Hematopoietic multipotent progenitor cell treated with erythropoietin and hydrocortisone succinate and interleukin-3 and kit ligand, for 15 days (in vitro differentiated cells): ENCODE measurements around the gene PFDN6.
"Not testable (repeated sequence)": the region's sequence is repeated elsewhere in the genome, so short reads cannot be mapped to it uniquely, and the experiment has no call there.

Experiments
- DNase-seq: peaks from one replicate; pipeline ENCODE4 v3.0.0-alpha.2; 2015; ENCODE audit warnings: low spot score

The PFDN6 gene

DNA sequence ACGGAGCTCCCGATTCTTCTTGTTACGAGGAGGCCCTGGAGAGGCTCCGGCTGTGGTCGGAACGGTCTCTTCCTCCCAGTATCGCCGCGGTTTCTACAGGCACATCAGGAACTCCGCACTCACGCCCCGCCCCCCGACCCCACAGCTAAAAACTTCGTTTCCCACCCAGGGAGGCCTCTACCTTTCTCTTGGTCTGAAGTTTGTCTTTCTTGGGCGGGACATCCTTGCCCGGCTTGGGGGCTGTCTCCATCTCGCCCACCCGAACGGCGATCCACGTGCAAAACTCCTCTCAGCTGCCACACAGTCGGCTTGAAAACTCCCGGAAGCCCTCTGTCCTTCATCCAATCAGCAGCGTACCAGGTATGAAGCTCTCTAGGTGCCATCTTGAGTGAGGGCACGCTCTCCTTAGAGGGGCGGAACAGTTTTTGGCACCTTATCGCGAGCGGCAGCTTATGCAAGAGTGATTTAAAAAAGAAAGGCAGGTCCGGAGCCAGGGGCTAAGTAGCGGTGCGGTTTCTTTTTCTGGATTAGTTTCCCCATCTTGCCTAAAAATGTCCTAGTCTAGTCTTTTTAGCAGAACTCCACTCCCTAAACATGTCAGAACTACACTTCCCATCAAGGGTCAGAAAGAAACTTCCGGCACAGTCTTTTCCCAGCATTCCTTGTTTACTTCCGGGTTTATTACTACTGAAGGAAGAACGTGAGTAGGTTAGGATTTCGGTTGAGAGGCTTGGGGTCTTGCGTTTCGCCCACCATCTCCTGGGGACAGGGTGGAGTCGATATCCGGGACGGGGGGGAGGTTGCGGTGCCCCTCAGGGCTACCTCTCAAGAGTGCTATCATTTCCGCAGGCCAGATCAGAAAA is at the start of gene PFDN6, which contains the start of gene WDR46:
Gene PFDN6, plus strand, starts transcription at position 681 of the 863 bp plus-strand sequence. CDS start 256 bp downstream, outside the sequence.
Gene WDR46, minus strand, starts transcription at position 319 of the 863 bp plus-strand sequence. Its CDS starts 69 bp downstream, at position 250.
- peak; percentile 93 for DNase-seq

DNA sequence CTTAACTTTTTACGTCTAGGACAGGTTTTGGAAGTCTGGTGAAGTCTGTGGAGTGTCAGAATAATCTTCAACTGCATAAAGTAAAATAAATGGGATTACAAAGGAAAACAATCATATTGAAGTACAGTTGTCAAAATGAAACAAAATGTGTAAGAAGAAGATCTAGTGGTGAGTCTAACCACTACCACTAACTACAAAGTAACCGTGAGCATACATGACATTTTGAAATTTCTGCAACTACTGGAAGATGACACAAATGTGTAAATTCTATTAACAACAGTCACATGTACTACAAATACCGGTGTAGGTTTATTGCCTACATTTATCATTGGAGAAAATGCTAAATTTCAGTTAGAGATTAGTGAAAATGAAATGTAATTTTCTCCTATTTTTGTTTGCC is 47.4 kb upstream of the PFDN6 start:
- DNase-seq = no peak

DNA sequence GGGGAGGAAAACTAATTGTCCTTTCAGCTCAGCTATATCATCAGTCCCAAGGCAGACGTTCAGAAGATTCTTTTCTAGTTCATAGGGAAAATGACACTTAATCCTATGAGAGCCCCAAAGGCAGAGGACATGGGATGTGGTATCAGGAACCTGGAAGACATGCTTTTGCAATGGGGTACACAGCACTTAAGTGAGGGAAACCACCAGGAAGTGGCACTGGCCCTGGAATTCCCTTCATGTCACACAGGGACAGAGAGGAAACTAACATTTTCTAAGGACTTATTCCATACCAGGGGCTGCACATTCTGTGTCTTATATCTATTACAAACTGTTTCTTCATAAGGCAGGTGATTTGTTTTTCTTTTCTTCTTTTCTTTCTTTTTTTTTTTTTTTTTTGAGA is 45.9 kb upstream of the PFDN6 start:
- DNase-seq = no peak

DNA sequence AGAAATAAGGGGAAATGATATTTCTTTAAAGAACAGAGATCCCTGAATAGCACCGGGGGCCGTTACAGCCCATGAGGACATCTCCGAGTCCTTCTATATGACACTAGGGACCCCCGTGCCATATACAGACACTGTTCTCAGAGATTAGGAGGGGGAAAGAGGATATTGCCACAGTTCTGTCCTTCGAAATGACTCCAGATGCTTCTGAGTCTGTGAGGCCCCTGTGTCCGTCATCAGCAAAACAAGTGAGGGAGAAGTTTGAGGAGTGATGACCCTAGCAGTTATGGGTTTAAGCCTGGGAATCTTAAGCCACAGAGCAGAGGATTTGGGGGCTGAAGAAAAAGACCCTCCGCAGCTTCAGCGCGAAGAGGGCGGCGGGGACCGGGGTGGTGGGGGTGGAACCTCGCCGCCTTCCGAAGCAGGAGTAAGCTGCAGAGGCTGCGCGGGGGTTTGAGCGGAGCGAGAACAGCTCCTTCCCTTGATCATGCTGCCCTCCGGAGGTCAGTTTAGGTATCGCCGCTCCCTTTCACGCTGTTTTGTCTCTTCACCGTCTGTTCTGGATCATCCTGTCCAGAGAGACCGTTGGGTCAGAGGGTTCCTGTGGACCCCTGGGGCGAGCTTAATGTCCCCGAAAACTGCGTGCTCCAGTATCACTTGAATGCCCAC is 41.3 kb upstream of the PFDN6 start:
- DNase-seq = peak; percentile 90

DNA sequence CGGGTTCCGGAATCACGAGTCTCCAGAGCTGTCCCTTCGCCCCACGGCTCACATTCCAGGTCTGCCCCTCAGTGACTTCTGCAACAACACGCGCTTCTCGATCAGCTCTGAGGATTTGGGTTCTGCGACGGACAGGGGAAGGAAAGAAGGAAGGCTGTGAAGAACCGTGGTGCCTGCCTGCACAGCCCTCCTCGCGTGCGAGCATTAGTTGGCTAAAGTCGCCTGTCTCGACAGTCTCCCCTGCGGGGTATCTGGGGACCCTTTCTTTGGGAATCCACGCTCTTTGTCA is 40.8 kb upstream of the PFDN6 start:
- DNase-seq = no peak

DNA sequence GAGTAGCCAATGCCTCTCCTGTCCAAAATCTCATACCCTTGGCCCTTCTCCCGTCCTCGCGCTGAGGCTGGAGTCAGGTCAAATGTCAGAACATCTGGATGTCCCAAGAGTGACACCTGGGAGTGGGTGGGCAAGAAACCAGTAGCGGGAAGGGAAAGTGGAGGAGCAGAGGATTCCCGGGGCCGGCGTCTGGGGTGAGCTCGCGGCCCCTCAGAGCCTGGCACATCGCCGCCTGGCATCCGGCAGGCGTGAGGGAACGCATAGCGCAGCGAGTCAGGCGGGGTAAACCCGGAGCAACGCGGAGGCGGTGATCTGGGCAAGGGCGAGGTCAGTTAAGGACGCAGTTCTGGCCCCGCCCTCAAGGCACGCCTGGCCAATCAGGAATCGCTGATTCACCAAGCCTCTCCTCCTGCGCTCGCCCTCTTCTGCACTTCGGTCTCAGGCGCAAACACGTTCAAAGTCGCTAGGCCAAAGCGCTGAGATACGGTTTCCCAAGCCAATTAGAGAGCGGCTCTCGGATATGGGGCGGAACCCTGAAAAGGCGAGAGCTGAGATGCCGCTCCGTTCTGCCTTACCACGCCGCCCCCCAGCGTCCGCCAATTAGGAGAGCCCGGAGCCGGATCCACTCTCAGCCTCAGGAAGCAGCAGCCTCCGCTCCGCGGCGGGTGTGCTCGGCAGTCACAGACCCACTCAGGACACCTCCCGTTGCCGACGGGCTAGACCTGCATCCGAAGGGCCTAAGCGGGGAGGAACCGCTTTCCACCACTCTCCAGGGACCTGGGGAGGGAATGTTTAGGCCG is 40.3 kb upstream of the PFDN6 start:
- DNase-seq = peak; percentile 100

DNA sequence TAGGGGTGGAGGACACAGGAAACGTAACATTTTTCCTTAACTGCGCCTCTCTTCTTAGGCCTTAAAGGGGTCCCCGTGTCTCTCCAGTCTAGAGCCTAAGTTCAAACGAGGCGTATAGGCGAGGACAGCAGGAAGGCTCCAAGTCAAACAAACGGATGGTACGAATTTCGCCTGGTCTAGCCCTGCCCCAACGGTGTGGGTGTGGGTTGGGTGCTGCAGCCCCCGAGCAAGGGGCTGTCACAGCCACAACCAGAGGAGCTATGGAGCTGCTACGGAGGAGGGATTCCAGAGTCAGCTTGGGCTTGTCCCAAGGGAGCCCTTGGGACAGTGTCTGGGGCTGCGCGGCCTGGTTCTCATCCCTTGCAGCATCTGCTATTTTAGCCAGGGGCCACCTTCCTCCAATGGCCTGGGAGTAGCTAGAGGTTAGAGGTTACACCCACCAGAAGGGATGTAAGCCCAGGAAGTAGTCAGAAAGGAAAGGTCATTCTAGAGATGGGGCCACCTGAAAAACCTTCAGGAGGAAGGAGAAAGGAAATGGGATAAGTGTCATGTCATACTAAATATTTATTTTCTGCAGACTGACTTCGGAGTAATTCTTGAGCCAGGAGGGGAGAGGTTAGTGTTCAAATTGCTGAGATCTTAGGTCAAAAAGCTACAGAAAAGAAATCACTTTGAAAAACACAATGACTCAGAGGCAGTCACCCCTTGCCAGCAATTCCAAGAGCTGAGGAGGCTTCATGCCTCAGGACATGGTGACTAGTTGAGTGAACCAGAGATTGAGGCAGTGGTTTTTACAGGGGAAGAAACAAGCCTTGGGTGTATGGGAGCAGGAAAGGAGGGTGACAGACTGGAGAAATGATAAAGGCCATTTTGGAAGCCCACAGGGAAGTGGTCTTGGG is 39.4 kb upstream of the PFDN6 start:
- DNase-seq = no peak

DNA sequence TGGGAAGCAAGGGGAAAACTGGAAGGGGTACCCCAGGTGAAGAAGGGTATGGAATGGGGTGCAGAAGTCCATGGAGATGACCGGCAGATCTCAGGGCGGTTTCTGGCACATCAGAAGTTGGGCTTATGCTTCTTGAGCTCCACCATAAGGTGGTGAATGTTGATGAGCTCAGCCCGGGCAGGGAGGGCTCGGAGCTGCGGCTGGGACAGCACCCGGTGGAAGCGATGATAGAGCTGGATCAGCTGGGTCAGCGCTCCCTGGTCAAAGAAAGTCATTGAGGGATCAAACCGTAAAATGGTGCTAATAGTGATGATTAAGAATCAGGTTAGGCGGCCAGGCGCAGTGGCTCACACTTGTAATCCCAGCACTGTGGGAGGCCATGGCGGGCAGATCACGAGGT is 38.7 kb upstream of the PFDN6 start:
- no peak for DNase-seq

DNA sequence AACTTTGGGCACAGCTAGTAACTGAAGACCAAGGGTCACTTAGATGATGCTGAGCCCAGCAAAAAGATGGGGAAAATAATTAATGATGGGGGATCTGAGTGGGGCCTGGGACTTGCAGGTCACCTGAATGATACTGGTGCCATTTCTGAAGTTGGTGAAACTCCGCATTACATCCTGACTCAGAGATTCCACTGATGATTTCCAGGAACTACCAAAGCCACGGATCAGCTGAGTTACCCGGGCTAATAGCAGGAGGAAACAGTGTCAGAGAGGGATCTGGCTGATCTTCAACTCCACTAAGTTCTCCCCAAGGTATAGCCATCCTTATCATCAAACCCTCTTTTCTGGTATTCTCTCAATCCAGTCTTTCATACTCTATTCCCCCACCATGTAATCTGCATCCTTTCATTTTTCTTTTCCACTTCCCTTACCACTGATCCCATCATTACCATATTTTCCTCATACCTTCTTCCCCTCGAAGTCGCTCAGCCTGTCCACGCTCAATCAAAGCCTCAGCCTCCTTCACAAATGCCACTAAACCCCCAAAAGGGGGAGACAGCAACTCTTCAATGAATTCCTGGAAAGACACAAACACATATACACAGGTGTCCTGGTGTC is 37.9 kb upstream of the PFDN6 start:
- no peak for DNase-seq

DNA sequence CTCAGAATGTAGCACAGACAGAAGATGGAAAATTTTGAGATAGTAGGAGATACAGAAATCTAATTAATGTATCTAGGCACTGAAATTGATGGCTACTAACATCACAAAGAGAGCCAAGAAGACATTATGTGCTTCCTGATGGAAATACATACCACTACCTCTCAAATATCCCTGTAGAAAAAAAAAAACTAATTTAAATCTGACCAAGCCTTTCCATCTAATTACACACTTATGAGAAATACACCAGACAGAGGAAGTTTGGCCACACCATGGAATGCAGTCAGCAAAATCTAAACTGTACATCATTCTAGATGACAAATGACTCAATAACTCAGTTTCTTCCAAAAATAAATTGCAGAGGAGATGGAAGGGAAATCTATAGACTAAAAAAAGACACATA is 36.6 kb upstream of the PFDN6 start:
- no peak for DNase-seq

DNA sequence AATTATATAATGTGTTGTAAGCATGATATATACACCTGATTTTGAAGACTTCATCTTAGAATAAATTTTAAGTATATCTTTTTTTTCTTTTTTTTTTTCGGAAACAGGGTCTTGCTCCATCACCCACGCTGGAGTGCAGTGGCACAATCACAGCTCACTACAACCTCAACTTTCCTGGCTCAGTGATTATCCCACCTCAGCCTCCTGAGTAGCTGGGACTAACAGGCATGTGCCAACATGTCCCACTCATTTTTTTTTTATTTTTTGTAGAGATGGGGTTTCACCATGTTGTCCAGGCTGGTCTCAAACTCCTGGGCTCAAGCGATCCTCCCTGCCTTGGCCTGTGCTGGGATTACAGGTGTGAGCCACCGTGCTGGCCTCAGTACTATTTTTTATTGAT is 34.8 kb upstream of the PFDN6 start:
- DNase-seq = no peak

DNA sequence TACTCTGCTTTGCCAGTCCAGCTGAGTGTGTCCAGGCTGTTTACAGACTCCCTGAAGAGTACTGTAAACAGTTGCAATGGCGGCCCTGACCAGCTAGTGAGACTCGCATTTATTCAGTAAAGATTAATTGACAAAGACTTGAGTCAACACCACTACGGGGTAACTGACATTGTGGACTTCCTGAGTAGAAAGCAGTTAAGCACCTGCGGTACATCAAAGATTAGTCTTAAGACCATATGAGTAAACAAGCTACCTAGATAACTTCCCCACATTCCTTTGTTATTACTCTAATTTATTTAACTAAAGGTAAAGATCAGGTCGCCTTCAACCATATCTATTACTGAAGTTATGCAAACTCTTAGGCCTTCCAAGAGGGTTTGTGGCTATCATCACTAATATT is 30.4 kb upstream of the PFDN6 start:
- DNase-seq = no peak

DNA sequence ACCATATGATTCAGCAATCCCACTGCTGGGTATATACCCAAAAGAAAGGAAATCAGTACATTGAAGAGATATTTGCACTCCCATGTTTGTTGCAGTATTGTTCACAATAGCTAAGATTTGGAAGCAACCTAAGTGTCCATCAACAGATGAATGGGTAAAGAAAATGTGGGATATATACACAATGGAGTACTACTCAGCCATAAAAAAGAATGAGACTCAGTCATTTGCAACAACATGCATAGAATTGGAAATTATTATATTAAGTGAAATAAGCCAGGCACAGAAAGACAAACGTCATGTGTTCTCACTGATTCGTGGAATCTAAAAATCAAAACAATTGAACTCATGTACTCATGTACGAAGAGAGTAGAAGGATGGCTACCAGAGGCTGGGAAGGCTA is 26.9 kb upstream of the PFDN6 start:
- not testable (repeated sequence) for DNase-seq

DNA sequence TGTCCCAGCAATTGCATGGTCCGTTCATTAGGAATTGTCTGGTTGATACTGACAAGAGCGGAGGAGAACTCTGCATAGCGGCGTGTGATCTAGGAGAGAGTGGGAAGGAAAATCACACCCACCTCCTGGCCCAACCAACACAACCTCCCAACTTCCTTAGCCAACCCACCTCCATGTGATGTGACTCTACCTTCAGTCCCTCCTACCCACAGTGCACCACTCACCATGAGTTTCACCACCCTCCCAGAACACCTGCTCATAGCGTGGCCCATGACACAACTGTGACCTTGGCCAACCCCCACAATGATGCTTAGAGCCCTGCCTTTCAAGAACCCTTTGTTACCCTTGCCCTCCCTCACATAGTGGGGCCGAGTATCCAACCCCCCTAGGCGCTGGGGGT is 25.4 kb upstream of the PFDN6 start:
- DNase-seq = no peak

DNA sequence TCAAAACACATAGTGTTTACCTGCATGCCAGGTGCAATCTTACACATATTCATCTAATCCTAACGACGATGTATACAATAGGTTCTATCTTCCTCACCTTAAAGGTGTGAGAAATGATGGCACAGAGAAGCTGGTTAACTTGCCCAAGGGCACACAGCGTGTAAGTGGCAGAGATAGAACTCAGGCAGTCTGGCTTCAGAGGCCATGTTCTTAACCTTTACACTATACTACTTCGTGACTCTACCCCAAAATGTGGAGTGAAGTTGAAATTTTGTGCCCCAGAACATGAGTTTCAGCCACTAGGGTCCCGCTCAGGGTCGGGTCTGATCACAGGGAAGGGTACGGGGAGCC is 18.3 kb upstream of the PFDN6 start:
- no peak for DNase-seq

DNA sequence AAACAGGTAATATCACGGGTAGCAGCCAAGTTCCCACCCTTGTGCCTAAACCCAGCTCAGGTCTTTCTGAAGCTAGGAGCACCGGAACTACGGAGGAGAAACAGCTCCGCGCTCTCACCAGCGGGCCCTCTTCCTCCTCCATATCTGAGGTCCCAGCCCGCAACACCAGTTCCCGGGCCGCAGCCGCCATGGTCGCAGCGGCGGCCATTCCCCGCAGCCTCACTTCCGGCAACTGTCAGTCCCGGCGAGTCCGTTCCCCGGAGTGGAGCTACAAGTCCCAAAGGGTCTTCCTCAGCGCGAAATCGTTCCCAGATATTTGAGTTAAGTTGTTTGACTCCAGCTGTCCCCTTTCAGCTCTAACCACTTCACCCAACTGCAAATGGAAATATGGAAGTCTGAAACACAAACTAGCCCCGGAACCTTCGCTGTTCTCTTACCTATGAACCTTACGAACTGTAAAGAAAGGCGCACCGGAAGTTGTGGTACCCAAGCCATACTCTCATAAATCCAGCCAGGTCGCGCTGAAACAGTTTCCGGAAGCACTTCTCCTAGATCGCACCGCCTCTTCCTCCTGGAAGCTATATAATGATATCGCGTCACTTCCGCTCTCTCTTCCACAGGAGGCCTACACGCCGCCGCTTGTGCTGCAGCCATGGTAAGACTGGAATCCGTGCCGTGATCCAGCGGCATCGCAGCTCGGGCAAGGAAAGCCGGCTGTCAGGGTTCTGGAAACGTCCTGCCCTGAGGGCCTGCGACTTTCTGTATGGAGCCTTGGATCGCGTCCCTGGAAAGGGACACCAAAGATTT is 17.7 kb upstream of the PFDN6 start, which contains the start of the genes RPS18 and VPS52:
Gene RPS18, plus strand, starts transcription at position 608 of the 807 bp plus-strand sequence. Its CDS starts 45 bp downstream, at position 653.
Gene VPS52, minus strand, starts transcription at position 409 of the 807 bp plus-strand sequence. Its CDS starts 201 bp downstream, at position 208.
- peak; percentile 99 for DNase-seq

DNA sequence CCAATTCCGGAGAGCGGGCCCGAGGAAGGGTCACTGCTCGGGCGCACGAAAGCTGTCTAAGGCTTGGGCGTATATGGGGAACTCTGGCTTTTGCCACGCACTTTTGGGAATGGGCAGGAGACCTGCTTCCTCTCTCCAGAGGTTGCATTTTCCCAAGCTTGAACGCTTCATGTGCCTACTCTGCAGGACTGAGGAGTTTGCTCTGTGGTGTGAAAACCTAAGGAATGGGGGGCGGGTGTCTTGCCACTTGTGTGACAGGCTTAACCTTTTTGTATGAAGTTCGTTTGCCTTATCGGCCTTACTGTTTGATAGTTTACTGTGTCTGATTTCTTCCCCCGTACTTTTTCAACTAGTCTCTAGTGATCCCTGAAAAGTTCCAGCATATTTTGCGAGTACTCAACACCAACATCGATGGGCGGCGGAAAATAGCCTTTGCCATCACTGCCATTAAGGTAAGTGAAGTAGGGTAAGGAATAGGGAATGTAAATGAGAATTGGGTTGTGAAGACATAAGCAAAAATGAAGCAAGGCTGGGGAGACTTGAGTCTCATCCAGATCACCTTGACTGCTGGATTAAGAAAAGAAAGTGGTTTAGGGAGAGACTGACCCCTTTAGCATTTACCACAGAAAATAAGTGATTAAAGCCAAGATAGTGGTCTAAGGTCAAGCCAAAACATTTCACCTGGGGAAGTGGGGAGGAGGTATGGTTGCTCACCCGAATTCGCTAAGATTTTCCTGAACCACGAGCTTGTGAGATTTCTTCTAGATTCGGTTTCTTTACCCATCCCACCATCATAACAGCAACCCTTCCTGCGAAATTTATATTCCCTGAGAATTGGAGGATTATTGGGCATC is 16.9 kb upstream of the PFDN6 start:
- no peak for DNase-seq

DNA sequence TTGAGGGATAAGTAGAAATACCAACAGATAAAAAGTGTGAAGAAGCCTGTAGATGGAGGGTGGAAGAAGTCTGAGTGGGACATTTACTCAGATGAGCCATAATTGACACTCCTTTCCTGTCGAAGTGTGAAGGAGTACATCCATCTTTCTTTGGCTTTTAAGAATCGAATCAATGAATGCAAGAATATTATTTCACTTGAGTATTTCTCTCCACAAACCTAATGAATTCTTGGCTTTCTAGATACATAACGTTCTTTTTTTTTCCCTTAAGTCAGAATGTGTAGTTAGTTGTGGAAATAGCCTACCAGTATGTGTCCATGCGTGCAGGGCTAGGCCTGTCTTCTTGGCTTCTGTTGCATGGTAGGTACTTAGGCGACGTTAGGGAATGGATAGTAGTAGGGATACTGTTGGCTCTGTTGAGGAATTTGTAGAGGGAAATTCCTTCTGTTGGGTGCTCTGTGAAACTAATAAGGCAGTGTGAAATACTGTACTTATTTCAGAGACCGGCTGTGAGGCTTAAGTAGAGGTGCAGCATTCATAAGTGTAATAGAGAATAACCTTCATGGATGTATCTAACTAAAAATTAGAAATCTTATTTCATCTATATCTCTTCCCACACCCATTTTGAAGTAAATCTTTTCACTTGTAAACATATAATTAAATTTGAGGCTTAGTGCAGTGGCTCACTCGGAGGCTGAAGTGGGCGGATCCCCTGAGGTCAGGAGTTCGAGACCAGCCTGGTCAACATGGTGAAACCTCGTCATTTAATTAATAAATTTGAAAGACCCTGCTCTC is 16.1 kb upstream of the PFDN6 start:
- no peak for DNase-seq
